COLO829 (cell line): ENCODE data around the gene TNS3.

Experiments
- DNase-seq: peaks from one replicate; pipeline ENCODE4 v3.0.0; 2012; ENCODE audit warnings: low spot score

Gene TNS3

GRCh38 chr7:47407136-47407535 lies 174.8 kb downstream of the TNS3 start:
- no peak for DNase-seq

GRCh38 chr7:47406801-47407129 lies 175.1 kb downstream of the TNS3 start:
- no peak for DNase-seq

DNA sequence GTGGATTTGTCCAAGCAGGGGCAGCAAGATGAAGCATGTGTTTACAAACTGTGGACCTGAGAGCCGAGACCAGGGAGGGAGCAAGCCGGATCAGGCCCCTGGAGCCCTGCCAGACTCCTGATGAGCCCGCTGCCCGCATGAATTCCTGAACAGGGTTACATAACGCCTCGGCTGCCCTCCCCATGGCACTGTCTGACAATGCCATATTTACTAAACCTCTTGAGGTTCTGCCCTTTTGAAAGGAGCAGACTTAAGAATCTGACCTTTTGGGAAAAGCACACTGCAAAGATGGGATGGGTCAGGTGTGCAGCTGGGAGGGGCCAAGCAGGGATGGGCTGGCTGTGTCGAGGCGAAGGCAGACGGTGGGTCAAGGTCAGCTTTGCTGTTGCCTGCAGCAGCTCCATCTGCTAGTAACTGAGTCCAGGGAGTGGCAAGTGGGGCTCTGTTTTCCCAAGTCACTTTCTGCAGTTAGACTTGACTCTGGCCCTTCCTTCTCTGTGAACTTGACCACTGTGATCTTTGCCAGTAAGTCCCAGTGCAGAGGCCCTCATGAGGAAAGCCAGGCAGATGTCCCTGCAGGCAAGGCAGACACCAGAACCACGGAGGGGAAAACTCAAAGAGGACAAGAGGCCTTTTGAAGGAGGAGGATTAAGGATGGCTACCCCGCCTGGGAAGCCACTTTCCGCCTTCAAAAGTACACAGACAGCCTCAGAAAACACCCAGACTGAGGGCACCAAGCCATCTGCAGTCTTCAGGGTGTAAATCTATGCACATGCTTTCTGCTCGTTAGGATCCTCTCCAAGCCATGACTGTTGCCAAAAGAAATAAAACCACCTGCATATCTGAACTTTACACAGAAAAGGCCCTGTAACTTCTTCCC lies 175.8 kb downstream of the TNS3 start:
- peak; percentile 57 for DNase-seq

- no peak for DNase-seq
These were observed 176.5 kb downstream of the TNS3 start for GRCh38 chr7:47405286-47405904.

GRCh38 chr7:47404010-47404409 lies 177.9 kb downstream of the TNS3 start:
- DNase-seq, result no peak

GRCh38 chr7:47402941-47403866 lies 178.7 kb downstream of the TNS3 start:
- peak; percentile 78 for DNase-seq

DNA sequence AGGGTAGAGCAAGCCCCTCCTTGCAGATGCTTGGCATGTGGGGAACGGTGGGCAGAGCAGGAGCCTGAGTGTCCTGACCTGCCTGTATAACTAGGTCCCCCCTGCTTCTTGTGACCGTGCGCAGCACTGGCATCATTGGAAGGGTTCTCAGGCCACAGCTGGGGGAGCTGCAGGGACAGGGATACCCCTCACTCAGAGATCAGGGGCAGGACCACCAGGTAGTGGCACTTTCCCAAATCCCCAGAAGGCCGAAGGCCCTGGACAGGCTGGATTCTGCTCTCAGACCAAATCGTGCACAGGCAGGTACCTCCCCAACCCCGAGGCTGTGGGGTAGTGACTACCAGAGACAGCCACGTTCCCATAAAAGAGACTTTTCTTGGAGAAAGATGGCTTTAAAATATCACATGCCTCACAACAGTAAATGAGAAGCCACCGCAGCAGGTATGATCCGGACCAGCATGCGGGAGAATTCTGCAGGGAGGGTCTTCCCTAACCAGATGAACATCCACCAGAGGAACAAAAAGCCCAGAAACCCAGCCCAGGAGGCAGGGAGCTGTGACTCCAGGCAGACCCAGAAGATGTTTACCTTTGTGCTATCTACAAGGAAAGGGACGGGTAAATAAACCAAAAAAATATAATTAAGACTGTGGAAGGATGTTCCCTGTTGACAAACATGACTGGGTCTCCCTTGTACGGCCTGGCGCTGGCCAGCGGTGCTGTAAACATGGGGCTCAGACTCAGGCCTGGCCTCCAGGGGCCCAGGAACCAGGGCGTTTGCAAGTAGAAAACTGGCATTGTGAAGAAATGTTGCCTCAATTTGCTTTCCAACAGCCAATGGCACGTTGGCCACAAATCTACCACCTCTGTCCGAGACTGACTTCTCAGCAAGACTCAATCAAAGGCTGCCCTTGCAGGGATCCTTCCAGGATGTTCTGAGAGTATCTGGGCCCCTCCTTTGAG lies 180.0 kb downstream of the TNS3 start:
- DNase-seq, result no peak

DNA sequence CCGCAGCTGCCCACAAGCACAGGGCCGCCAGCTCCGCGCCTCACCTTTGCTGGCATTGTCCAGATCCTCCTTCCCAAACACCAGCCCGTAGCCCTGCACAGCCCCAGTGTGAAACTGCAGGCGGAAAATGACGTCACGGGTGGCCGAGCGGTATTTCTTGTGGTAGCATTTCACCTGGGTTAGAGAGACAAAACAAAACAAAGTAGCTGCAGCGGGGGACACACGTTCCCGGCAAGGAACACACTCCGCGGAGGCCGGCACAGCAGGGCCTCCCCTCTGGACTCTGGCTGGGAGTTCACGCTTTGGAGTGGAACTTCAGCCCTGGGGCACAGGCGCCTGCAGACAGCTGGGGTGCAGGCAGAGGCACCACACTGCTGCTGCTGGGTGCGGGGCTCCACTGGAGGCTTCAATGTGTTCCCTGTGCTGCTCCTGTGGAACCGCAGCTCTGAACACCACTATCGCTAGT lies 181.1 kb downstream of the TNS3 start:
- DNase-seq, result no peak

DNA sequence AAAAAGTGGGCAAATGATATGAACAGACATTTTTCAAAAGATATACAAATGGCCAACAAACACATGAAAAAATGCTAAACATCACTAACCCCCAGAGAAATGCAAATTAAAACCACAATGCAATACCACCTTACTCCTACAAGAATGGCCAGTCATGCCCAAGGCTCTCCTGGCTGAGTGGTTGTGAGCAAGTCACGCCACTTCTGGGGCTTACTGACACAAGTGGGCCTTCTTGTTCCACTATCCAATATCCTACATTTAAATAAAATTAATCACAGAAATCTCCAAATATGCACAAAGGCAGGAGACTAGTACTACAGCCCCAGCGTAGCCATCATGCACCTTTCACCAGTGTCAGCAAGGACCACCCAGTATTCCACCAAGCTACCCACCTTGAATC lies 181.9 kb downstream of the TNS3 start:
- DNase-seq, result no peak

- DNase-seq, result no peak
These were observed 187.1 kb downstream of the TNS3 start for GRCh38 chr7:47394751-47395252.

DNA sequence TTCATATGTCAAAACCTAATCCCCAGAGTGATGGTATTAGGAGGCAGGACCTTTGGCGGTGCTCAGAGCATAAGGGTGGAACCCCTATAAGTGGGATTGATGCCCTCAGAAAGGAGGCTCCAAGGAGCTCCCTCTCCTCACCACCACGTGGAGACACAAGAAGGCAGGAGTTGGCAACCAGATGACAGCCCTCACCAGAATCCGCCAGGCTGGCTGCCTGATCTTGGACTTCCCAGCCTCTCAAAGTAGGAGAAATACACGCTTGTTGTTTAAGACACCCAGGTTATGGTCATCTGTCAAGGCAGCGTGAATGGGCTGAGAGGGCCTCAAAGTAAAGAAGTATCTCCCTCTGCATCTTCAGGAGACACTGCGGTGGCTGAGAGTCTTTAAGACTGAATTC lies 187.7 kb downstream of the TNS3 start:
- no peak for DNase-seq

- no peak for DNase-seq
These were observed 188.5 kb downstream of the TNS3 start for GRCh38 chr7:47393406-47393805.

GRCh38 chr7:47392241-47392759 lies 189.6 kb downstream of the TNS3 start:
- no peak for DNase-seq

DNA sequence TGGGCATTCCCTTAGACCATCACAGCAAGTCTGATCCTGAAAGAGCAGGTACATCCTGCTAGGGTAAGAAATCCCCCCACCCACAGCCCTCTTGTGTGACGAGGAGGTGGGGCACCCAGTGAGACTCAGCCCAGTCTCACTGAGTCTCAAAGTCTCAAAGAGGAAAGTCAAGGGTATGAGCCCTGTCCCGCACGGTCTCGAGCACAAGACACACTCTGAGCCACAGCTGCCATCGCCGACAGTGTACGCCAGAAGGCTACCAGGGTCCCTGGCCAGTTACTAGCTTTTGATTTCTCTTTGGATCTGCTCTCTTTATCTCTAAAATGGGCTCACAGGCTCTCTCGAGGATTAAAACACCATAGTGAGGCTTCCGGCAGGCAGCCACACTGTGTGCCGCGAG lies 190.2 kb downstream of the TNS3 start:
- DNase-seq, result no peak

DNA sequence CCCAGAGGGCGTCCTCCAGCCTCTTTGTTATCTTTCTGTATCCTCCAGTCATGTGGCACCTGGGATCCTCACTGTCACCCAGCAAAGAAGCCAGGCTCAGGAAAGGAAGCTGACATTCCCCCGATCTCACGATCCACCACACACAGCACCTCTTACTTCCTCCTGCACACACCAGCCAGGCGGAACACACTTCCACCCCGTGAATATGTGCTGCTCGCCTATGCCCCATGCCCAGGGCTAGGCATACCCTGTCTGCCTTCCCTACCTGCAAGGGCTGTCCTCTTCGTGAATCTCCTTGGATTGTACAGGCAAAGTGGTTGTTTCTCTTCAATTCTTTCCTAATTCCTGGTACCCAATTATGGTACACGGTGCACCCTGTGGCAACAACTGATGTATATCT lies 191.0 kb downstream of the TNS3 start:
- no peak for DNase-seq

GRCh38 chr7:47389923-47390630 lies 191.8 kb downstream of the TNS3 start:
- DNase-seq, result no peak

GRCh38 chr7:47389171-47389922 lies 192.6 kb downstream of the TNS3 start:
- DNase-seq, result no peak

DNA sequence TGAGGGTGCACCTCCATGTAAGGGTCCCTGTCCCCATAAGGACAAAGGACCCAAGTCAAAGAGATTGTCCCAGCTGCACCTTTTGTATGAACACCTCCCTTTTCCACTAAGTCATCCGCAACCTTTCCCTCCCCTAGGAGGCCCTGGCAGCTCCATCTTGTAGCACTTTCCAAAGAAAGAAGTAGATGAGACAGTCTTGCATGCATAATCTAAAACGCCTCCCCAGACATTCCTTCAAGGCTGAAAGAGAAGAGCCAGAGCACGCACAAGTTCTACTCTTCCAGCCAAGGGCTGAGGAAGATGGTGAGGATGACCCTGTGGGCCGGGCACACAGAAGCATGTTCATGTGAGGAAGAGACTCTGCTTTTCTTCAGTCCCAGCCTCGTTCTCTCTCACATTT lies 194.4 kb downstream of the TNS3 start:
- no peak for DNase-seq

DNA sequence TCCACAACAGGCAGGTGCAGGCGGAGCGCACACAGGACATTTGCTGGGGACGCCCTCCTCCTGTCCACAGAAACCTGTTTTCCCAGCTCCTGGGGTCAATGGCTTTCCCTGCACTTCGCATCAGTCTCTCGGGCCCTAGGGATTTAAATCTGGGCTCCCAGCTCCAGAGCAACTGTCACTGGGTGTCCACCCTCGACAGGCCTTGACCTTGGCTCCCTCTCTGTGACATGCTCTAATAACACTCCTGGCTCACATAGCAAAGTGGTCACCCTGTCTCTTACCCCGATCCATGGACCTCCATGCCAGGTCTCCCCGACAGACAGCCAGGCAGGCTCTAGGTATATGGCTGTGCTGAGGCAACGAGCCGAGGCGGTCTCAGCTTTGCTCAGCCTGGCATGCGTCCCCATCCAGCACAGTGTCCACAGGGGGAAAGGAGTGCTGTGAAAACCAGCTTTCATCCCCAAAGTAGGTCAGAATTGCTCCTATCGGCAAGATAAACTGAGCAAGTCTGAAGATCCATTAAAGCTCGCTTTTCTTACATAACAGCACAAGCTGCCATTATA lies 195.6 kb downstream of the TNS3 start:
- DNase-seq, result no peak
